CD4-positive, alpha-beta T cell treated with Interleukin-12 subunit alpha and Interleukin-12 subunit beta, for 1 hour (primary cell): Measurements from ENCODE around the gene HLA-DOA.

ENCODE experiments used
- DNase-seq: peaks from one replicate; pipeline ENCODE4 v3.0.0-alpha.2; 2020

The HLA-DOA gene

GRCh38 chr6:32977272-32977952 lies 32.0 kb downstream of the HLA-DOA start:
- DNase-seq: no peak

- DNase-seq: no peak
These were observed 32.9 kb downstream of the HLA-DOA start for GRCh38 chr6:32976334-32977069.

GRCh38 chr6:32975886-32976285 lies 33.5 kb downstream of the HLA-DOA start:
- DNase-seq: no peak

GRCh38 chr6:32974541-32975308 lies 34.7 kb downstream of the HLA-DOA start:
- DNase-seq: no peak

GRCh38 chr6:32974016-32974333 lies 35.4 kb downstream of the HLA-DOA start:
- DNase-seq: peak; percentile 62

- DNase-seq: peak; percentile 79
These were observed 36.0 kb downstream of the HLA-DOA start for GRCh38 chr6:32973144-32974015.

GRCh38 chr6:32972353-32973143 lies 36.8 kb downstream of the HLA-DOA start:
- no peak for DNase-seq

GRCh38 chr6:32971581-32972352 lies 37.6 kb downstream of the HLA-DOA start:
- DNase-seq: peak; percentile 100

- no peak for DNase-seq
These were observed 38.2 kb downstream of the HLA-DOA start for GRCh38 chr6:32971242-32971580.

GRCh38 chr6:32970413-32971241 lies 38.8 kb downstream of the HLA-DOA start:
- DNase-seq: peak; percentile 78

GRCh38 chr6:32969685-32970412 lies 39.5 kb downstream of the HLA-DOA start:
- peak; percentile 70 for DNase-seq

GRCh38 chr6:32968867-32969684 lies 40.3 kb downstream of the HLA-DOA start:
- peak; percentile 61 for DNase-seq

- DNase-seq: peak; percentile 98
These were observed 41.1 kb downstream of the HLA-DOA start, which contains the start of gene BRD2 for GRCh38 chr6:32968093-32968866. Gene BRD2 (plus strand): TSS chr6:32968594. CDS start chr6:32972899, 4,305 bp downstream.

- peak; percentile 59 for DNase-seq
These were observed 42.0 kb downstream of the HLA-DOA start for GRCh38 chr6:32967151-32968091.

GRCh38 chr6:32964776-32965175 lies 44.6 kb downstream of the HLA-DOA start:
- no peak for DNase-seq

- DNase-seq: no peak
These were observed 45.5 kb downstream of the HLA-DOA start for GRCh38 chr6:32963866-32964265.
